Natural killer cell (primary cell): ENCODE measurements around the gene MCOLN2. TPM values are rescaled to one million over a fixed set of nuclear protein-coding genes. Genes with fewer than 3 reads are reported as not detected.

Experiments used
- ATAC-seq, 3 donors: fragments of 150-1000 bp in 2 of 3; fragments of 200-7000 bp in 1 of 3; cut with Tn5 transposase; 1 replicate in 1 of 3; 2 replicates in 2 of 3; pipeline ENCODE4 v1.10.0; 2021; ENCODE audit warnings: mild to moderate bottlenecking in 2 of 3, moderate library complexity in 2 of 3
- DNase-seq, 2 donors: peaks; one replicate each; pipeline versions ENCODE4 v3.0.0 to v3.0.0-alpha.2; 2013 to 2021; ENCODE audit warnings: mixed read lengths in 1 of 2
- H3K27ac ChIP-seq: one replicate; pipeline ENCODE4 v1.5.1; 2013; ENCODE audit warnings: mild to moderate bottlenecking, low read length
- H3K27me3 ChIP-seq: one replicate; pipeline ENCODE4 v1.6.1; 2013; ENCODE audit warnings: low read length; ENCODE audit not compliant: control insufficient read depth, insufficient read depth
- H3K36me3 ChIP-seq: one replicate; pipeline ENCODE4 v1.6.1; 2013; ENCODE audit warnings: low read length; ENCODE audit not compliant: control insufficient read depth, insufficient read depth
- H3K4me1 ChIP-seq: one replicate; pipeline ENCODE4 v1.6.1; 2013; ENCODE audit warnings: low read length; ENCODE audit not compliant: control insufficient read depth, insufficient read depth
- H3K4me3 ChIP-seq: one replicate; pipeline ENCODE4 v1.5.1; 2013; ENCODE audit warnings: low read length
- H3K9me3 ChIP-seq: one replicate; pipeline ENCODE4 v1.6.1; 2013; ENCODE audit warnings: low read length; ENCODE audit not compliant: control insufficient read depth, insufficient read depth
- H3K27ac Mint-ChIP-seq, 2 donors: one replicate each; pipeline ENCODE4 v1.8.0; 2022; ENCODE audit warnings: mild to moderate bottlenecking in 2 of 2, mixed read lengths in 2 of 2, moderate library complexity in 1 of 2
- H3K27me3 Mint-ChIP-seq, 2 donors: one replicate each; pipeline ENCODE4 v1.8.0; 2022; ENCODE audit warnings: low read depth in 2 of 2, mixed read lengths in 2 of 2
- H3K36me3 Mint-ChIP-seq: one replicate; pipeline ENCODE4 v1.8.0; 2022; ENCODE audit warnings: mixed read lengths
- H3K4me1 Mint-ChIP-seq, 2 donors: one replicate each; pipeline ENCODE4 v1.8.0; 2022; ENCODE audit warnings: mixed read lengths in 2 of 2
- H3K4me3 Mint-ChIP-seq: one replicate; pipeline ENCODE4 v1.8.0; 2022; ENCODE audit warnings: mild to moderate bottlenecking, moderate library complexity, mixed read lengths
- H3K9me3 Mint-ChIP-seq, 2 donors: one replicate each; pipeline ENCODE4 v1.8.0; 2022; ENCODE audit warnings: mixed read lengths in 2 of 2
- WGBS: methylation state at CpG from one replicate; pipeline ENCODE4 v1.1.7; 2013; ENCODE audit warnings: missing lambda C conversion rate; ENCODE audit not compliant: insufficient coverage; 5-methylcytosine and 5-hydroxymethylcytosine counted together
- intact Hi-C: fragments of 100-400 bp; cut with micrococcal nuclease; formaldehyde crosslinking; loops from one replicate; pipeline ENCODE4 v1.14.2; 2022
- total RNA-seq, 4 donors: library from RNA; stranded (reverse); fragments of 120-200 nt in 1 of 4; gene quantifications; one replicate each; pipeline versions ENCODE4 v1.2.3 to v1.2.4, GENCODE V29; 2013 to 2022
- TF ChIP-seq, protein P1 (sequence below): fragments of 200-600 bp; IDR thresholded peaks from one replicate; pipeline ENCODE4 v1.8.0; 2022; ENCODE audit warnings: antibody characterized with exemption

Gene MCOLN2
- total RNA-seq, 3 donors from 2014 or later (not counting 1 experiment from before 2014, with no cell fraction given), result 0.84 to 23.9 (median 3.8) TPM

DNA sequence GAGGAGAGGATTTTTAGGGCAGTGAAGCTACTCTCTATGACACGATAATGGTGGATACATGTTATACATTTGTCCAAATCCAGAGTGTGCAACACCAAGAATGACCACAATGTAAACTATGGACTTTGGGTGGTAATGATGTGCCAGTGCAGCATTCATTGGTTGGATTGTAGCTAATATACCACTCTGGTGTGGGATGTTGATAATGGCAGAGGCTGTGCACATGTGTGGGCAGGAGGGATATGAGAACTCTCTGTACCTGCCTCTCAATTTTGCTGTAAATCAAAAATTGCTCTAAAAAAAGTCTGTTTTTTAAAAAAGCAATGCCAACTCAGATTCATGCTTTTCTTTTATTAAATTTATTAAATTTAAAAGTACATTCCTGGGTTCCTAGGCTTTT, 76.8 kb downstream of the MCOLN2 start:
- DNase-seq (no peak), ATAC-seq (no peak)
- Histone ChIP-seq H3K36me3 (no peaks in the 10 kb centered on the region), H3K27me3 (no peaks in the 10 kb centered on the region), H3K4me3 (no peak overlapping the region), H3K27ac (no peak overlapping the region), H3K4me1 (no peaks in the 10 kb centered on the region), H3K9me3 (no peaks in the 10 kb centered on the region)
- no peaks in the 10 kb centered on the region for H3K9me3 Mint-ChIP-seq
- intact Hi-C loops, result no loop called here
- WGBS, result 100% methylated on average over 1 of the region's 1 CpG
- H3K27me3 Mint-ChIP-seq, result peaks cover 0 to 10% of the 10 kb centered on the region in 2 donors
- TF ChIP-seq, protein P1, sequence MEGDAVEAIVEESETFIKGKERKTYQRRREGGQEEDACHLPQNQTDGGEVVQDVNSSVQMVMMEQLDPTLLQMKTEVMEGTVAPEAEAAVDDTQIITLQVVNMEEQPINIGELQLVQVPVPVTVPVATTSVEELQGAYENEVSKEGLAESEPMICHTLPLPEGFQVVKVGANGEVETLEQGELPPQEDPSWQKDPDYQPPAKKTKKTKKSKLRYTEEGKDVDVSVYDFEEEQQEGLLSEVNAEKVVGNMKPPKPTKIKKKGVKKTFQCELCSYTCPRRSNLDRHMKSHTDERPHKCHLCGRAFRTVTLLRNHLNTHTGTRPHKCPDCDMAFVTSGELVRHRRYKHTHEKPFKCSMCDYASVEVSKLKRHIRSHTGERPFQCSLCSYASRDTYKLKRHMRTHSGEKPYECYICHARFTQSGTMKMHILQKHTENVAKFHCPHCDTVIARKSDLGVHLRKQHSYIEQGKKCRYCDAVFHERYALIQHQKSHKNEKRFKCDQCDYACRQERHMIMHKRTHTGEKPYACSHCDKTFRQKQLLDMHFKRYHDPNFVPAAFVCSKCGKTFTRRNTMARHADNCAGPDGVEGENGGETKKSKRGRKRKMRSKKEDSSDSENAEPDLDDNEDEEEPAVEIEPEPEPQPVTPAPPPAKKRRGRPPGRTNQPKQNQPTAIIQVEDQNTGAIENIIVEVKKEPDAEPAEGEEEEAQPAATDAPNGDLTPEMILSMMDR, result no peak
- no peaks in the 10 kb centered on the region for H3K36me3 Mint-ChIP-seq
- H3K27ac Mint-ChIP-seq, result no peak overlapping the region
- no peak overlapping the region for H3K4me3 Mint-ChIP-seq
- H3K4me1 Mint-ChIP-seq, result no peaks in the 10 kb centered on the region

DNA sequence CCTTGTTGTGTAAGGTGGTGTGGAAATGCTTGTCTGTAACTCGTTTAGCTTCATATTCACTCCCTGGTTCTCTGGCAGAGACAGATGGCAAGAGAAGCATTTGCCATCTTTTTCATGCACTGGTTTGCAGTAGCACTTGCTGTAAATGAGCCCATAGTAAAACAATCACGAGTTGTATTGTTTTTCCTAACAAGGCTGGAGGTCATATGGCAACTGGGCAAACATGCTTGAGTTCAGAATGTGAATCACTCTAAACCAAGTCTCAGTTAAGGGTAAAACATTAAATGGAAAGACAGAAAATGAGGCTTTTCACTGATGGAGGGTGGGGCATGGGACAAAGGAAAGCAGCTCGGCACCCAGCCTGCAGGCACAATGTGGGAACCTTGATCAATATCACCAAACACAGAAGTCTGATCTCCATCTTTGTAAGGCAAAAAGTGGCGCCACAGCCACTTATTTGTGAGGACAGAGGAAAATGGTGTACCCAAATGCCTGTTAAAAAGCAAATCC, 77.4 kb downstream of the MCOLN2 start:
- no peaks in the 10 kb centered on the region for H3K36me3 ChIP-seq
- H3K27me3 ChIP-seq, result no peaks in the 10 kb centered on the region
- Mint-ChIP-seq H3K27ac (no peak overlapping the region), H3K4me1 (no peaks in the 10 kb centered on the region), H3K9me3 (no peaks in the 10 kb centered on the region), H3K36me3 (no peaks in the 10 kb centered on the region), H3K27me3 (peaks cover 0 to 8% of the 10 kb centered on the region in 2 donors), H3K4me3 (no peak overlapping the region)
- intact Hi-C loops, result no loop called here
- TF ChIP-seq, protein P1, result no peak
- no peaks in the 10 kb centered on the region for H3K9me3 ChIP-seq
- H3K4me1 ChIP-seq, result no peaks in the 10 kb centered on the region
- 77% methylated on average over 4 of the region's 4 CpGs for WGBS
- no peak for ATAC-seq
- no peak overlapping the region for H3K27ac ChIP-seq
- H3K4me3 ChIP-seq, result no peak overlapping the region
- DNase-seq, result no peak

DNA sequence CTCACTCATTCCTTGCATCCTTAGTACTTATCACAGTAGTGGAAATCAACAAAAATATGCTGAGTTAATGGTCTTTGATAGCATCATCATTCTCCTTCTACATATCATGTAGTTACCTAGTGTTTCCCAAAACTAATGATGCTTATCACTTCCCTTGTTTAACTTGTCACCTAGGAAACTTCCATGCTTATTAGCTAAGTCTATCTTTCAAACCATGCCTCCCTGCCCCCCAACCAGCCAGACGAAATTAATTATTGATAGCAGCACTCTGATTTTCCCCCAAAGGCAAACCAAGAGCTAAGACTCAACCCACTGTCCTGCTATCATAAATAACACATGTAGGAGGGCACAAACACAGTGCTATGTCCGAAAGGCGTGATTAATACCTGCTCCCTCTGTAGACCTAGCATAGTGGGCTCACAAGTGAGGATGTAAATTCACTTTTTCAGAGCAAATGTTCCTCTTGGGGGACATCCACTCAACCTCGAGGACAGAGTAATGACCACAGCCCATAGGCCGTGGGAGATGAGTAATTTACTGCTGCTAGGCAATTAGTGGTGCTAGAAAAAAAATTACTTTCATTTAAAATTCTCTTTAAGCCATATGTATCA, 78.1 kb downstream of the MCOLN2 start:
- intact Hi-C loops, result no loop called here
- no peak overlapping the region for H3K4me3 ChIP-seq
- no peaks in the 10 kb centered on the region for H3K9me3 ChIP-seq
- no peaks in the 10 kb centered on the region for H3K36me3 Mint-ChIP-seq
- H3K27ac Mint-ChIP-seq, result no peak overlapping the region
- H3K9me3 Mint-ChIP-seq, result no peaks in the 10 kb centered on the region
- ATAC-seq (no peak), DNase-seq (no peak)
- TF ChIP-seq, protein P1, result no peak
- no peaks in the 10 kb centered on the region for H3K27me3 ChIP-seq
- H3K4me1 ChIP-seq, result no peaks in the 10 kb centered on the region
- no peak overlapping the region for H3K27ac ChIP-seq
- no peak overlapping the region for H3K4me3 Mint-ChIP-seq
- peaks cover 0 to 8% of the 10 kb centered on the region in 2 donors for H3K27me3 Mint-ChIP-seq
- H3K36me3 ChIP-seq, result no peaks in the 10 kb centered on the region
- no peaks in the 10 kb centered on the region for H3K4me1 Mint-ChIP-seq
- 86% methylated on average over 5 of the region's 5 CpGs for WGBS

DNA sequence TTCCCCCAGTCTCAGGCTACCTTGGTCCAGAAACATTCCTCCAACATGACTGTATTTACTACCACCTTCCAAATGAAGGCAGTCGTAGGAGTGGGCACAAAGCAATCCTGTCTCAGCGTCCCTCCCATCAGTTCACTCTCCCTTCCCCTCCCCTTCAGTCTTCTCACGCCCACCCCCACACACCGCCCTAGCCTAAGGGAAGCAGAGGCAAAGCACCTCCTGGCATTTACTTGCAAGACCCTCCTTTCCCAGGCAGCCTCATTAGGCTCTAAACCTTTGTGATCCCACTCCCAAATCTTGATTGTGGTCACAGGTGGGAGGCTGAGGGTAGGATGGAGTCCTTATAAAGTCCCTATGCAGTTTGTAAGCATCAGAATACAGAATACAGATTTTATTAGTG, 80.0 kb downstream of the MCOLN2 start:
- intact Hi-C loops, result no loop called here
- H3K4me3 ChIP-seq, result no peak overlapping the region
- DNase-seq, result no peak
- no peaks in the 10 kb centered on the region for H3K9me3 ChIP-seq
- Mint-ChIP-seq H3K27me3 (peaks cover 0 to 8% of the 10 kb centered on the region in 2 donors), H3K9me3 (no peaks in the 10 kb centered on the region), H3K27ac (no peak overlapping the region), H3K36me3 (no peaks in the 10 kb centered on the region), H3K4me1 (no peaks in the 10 kb centered on the region), H3K4me3 (no peak overlapping the region)
- no peak for ATAC-seq
- no peak overlapping the region for H3K27ac ChIP-seq
- TF ChIP-seq, protein P1, result no peak
- no peaks in the 10 kb centered on the region for H3K27me3 ChIP-seq
- H3K4me1 ChIP-seq, result no peaks in the 10 kb centered on the region
- WGBS, result 86% methylated on average over 4 of the region's 4 CpGs
- no peaks in the 10 kb centered on the region for H3K36me3 ChIP-seq
